HG03060 (cell line): ENCODE data around the gene ZNF488.
"Not testable (repeated sequence)": the region's sequence is repeated elsewhere in the genome, so short reads cannot be mapped to it uniquely, and the experiment has no call there.

Experiments used
- ATAC-seq: cut with Tn5 transposase; IDR thresholded peaks from one replicate; pipeline ENCODE4 v1.9.1; 2021; ENCODE audit warnings: low read depth, moderate number of reproducible peaks; ENCODE audit not compliant: unreplicated experiment

Gene ZNF488

GRCh38 chr10:47384148-47384921 is at the start of gene ZNF488:
ZNF488 (minus strand) TSS chr10:47384293; CDS start chr10:47368829, 15,464 bp downstream.
- ATAC-seq, result peak; percentile 51

- ATAC-seq, result no peak
Observed at GRCh38 chr10:47425813-47426419, 41.8 kb upstream of the ZNF488 start.

GRCh38 chr10:47424231-47424630 is 40.1 kb upstream of the ZNF488 start:
- no peak for ATAC-seq

- no peak for ATAC-seq
Observed at GRCh38 chr10:47423476-47423875, 39.4 kb upstream of the ZNF488 start.

- no peak for ATAC-seq
Observed at GRCh38 chr10:47421057-47421952, 37.2 kb upstream of the ZNF488 start.

- ATAC-seq, result no peak
Observed at GRCh38 chr10:47420305-47421056, 36.4 kb upstream of the ZNF488 start.

GRCh38 chr10:47419421-47419820 is 35.3 kb upstream of the ZNF488 start:
- ATAC-seq, result no peak

GRCh38 chr10:47418966-47419365 is 34.9 kb upstream of the ZNF488 start:
- no peak for ATAC-seq

GRCh38 chr10:47418321-47418720 is 34.2 kb upstream of the ZNF488 start:
- ATAC-seq, result no peak

GRCh38 chr10:47416305-47417218 is 32.5 kb upstream of the ZNF488 start:
- not testable (repeated sequence) for ATAC-seq

GRCh38 chr10:47415520-47416304 is 31.6 kb upstream of the ZNF488 start:
- no peak for ATAC-seq

GRCh38 chr10:47414752-47415519 is 30.8 kb upstream of the ZNF488 start:
- ATAC-seq, result no peak

- no peak for ATAC-seq
Observed at GRCh38 chr10:47414227-47414592, 30.1 kb upstream of the ZNF488 start.

GRCh38 chr10:47413531-47414226 is 29.6 kb upstream of the ZNF488 start:
- no peak for ATAC-seq

GRCh38 chr10:47412869-47413268 is 28.8 kb upstream of the ZNF488 start:
- no peak for ATAC-seq

GRCh38 chr10:47412177-47412730 is 28.2 kb upstream of the ZNF488 start:
- ATAC-seq, result no peak

GRCh38 chr10:47410862-47411261 is 26.8 kb upstream of the ZNF488 start:
- ATAC-seq, result no peak
